Right lobe of liver (tissue), 4 donors: Measurements from ENCODE around the gene PCNA.

ENCODE experiments used
- CTCF ChIP-seq, 4 donors: fragments of 200-600 bp in 3 of 4; fragments of 450-650 bp in 1 of 4; IDR thresholded peaks; one replicate each; pipeline versions ENCODE4 v1.5.1 to v1.8.0; 2016 to 2022; ENCODE audit warnings: antibody characterized with exemption in 4 of 4, mild to moderate bottlenecking in 2 of 4
- POLR2A ChIP-seq: fragments of 450-650 bp; IDR thresholded peaks from one replicate; pipeline ENCODE4 v1.6.1; 2017; ENCODE audit warnings: antibody characterized with exemption, mild to moderate bottlenecking
- donor health status: DM: no; HTN: no; CAD: no.
- donor health status: DM: no; HTN: no; CAD: no.
- donor health status: DM: no; HTN: yes; CAD: no.

DNA sequence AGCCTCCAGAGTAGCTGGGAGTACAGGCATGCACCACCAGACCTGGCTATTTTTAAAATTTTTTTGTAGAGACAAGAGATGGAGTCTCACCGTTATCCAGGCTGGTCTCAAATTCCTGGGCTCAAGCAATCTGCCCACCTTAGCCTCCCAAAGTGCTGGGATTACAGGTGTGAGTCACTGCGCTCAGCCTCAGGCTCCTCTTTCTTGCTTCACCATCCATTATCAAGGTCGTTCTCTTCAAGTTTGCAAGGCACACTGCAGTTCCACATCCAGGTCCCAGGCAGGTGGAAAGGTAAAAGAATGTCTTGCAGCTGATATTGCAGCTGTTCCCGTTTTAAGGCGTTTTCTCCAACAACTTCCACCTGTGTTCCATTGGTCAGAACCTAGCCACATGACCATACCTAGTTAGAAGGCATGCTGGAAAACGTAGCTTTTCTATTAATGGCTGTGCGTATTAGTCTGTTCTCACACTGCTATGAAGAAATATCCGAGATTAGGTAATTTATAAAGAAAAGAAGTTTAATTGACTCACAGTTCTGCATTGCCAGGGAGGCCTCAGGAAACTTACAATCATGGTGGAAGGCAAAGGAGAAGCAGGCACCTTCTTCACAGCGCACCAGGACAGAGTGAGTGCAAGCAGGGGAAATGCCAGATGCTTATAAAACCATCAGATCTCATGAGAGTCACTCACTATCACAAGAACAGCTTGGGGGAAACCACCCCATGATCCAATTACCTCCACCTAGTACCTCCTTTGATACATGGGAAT lies 51.7 kb downstream of the PCNA start:
- TF ChIP-seq CTCF (IDR thresholded peaks at IDR 0.05) (no peak), POLR2A (no peak)
